HFFc6 (cell line): Measurements from ENCODE around the gene ERG. TPM values are rescaled to one million over a fixed set of nuclear protein-coding genes. Genes with fewer than 3 reads are reported as not detected.

ENCODE experiments used
- DNase-seq: peaks from one replicate; pipeline ENCODE4 v3.0.0-alpha.2; 2018
- H3K27ac Mint-ChIP-seq: 2 replicates; pipeline ENCODE4 v1.8.0; 2020; ENCODE audit warnings: mild to moderate bottlenecking, mixed read lengths
- H3K27me3 Mint-ChIP-seq: 2 replicates; pipeline ENCODE4 v1.8.0; 2021; ENCODE audit warnings: mild to moderate bottlenecking, moderate library complexity, mixed read lengths; ENCODE audit not compliant: insufficient read depth
- H3K36me3 Mint-ChIP-seq: 2 replicates; pipeline ENCODE4 v1.8.0; 2021; ENCODE audit warnings: low read depth, mixed read lengths
- H3K4me1 Mint-ChIP-seq: 2 replicates; pipeline ENCODE4 v1.8.0; 2020; ENCODE audit warnings: low read depth, mixed read lengths
- H3K4me3 Mint-ChIP-seq: 2 replicates; pipeline ENCODE4 v1.8.0; 2020; ENCODE audit warnings: mild to moderate bottlenecking, moderate library complexity, mixed read lengths
- H3K9me3 Mint-ChIP-seq: 2 replicates; pipeline ENCODE4 v1.8.0; 2020; ENCODE audit warnings: mild to moderate bottlenecking, mixed read lengths
- total RNA-seq, 6 experiments: library from RNA; stranded (reverse); fragmentation: NEBNext Ultra II Directional; extraction: Animal tissue kit (Norgen Biotek cat#: 25700); gene quantifications; 2 replicates in 1 of 6; 3 replicates in 5 of 6; pipeline ENCODE4 v1.2.3, GENCODE V29; 2021
- TF ChIP-seq, protein P1 (sequence below): fragments of 200-600 bp; sonication (generic); IDR thresholded peaks from 2 replicates; pipeline ENCODE4 v1.5.0; 2021; ENCODE audit warnings: antibody characterized with exemption, mild to moderate bottlenecking

The ERG gene
- total RNA-seq, 6 experiments from 2014 or later, result not detected

GRCh38 chr21:38439426-38439825 is 58.9 kb downstream of the ERG start:
- Mint-ChIP-seq H3K9me3 (no peaks in the 10 kb centered on the region), H3K36me3 (no peaks in the 10 kb centered on the region), H3K4me3 (no peak overlapping the region), H3K27me3 (peaks cover 3% of the 10 kb centered on the region; the same call in 1 of the 2 replicates), H3K27ac (peak overlapping the region; percentile 36), H3K4me1 (peaks cover 51% of the 10 kb centered on the region)
- DNase-seq, result no peak
- TF ChIP-seq, protein P1, sequence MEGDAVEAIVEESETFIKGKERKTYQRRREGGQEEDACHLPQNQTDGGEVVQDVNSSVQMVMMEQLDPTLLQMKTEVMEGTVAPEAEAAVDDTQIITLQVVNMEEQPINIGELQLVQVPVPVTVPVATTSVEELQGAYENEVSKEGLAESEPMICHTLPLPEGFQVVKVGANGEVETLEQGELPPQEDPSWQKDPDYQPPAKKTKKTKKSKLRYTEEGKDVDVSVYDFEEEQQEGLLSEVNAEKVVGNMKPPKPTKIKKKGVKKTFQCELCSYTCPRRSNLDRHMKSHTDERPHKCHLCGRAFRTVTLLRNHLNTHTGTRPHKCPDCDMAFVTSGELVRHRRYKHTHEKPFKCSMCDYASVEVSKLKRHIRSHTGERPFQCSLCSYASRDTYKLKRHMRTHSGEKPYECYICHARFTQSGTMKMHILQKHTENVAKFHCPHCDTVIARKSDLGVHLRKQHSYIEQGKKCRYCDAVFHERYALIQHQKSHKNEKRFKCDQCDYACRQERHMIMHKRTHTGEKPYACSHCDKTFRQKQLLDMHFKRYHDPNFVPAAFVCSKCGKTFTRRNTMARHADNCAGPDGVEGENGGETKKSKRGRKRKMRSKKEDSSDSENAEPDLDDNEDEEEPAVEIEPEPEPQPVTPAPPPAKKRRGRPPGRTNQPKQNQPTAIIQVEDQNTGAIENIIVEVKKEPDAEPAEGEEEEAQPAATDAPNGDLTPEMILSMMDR, result no peak

DNA sequence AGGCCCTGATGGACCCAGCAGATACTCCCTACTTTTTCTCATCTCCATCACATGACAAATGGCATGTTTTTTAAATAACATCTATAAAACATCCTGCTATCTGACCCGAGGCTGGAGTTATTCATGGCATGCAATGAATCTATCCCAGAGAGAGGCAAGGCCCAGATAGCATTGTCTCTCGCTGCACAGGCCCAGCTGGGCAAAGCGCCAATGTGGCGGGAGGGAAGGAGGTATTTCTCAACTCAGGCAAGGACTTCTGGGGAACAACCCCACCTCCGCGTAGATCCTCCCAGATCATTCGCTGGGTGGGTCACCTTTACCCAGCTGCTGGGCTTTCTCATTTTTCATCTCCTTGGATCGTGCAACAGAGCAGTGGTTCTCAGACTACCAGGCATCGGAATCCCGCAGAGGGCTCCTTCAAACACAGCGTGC is 59.8 kb downstream of the ERG start:
- TF ChIP-seq, protein P1, result no peak
- Mint-ChIP-seq H3K9me3 (no peaks in the 10 kb centered on the region), H3K27ac (peak overlapping the region; percentile 50), H3K4me1 (peaks cover 51% of the 10 kb centered on the region), H3K36me3 (no peaks in the 10 kb centered on the region), H3K27me3 (peaks cover 3% of the 10 kb centered on the region; the same call in 1 of the 2 replicates), H3K4me3 (no peak overlapping the region; the same call in 1 of the 2 replicates)
- DNase-seq, result peak; percentile 70

DNA sequence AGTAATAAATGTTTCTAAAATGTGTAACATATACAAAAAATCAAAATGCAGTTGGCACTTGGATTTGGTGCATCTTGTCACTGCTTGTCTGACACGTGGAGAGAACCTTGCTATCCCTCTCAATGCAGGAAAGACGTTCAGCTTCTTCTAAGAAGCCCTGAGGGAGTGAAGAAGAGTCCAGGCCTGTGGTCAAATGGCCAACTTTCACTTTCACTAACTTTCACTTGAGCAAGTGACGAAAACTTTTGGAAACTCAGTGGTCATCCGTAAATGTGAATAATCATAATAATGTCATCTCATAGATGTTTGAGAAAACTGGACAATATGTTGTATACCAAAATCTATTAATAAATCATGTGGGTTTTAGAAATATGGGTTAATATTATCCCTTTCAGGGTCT is 61.9 kb downstream of the ERG start:
- Mint-ChIP-seq H3K27me3 (0 out of 2 replicates have a peak, but pooled peaks cover 3% of the 10 kb centered on the region), H3K4me3 (no peak overlapping the region), H3K9me3 (no peaks in the 10 kb centered on the region), H3K4me1 (peaks cover 51% of the 10 kb centered on the region), H3K36me3 (no peaks in the 10 kb centered on the region), H3K27ac (no peak overlapping the region)
- DNase-seq, result no peak
- TF ChIP-seq, protein P1, result no peak

- peak overlapping the region; percentile 81 for H3K27ac Mint-ChIP-seq
- H3K4me1 Mint-ChIP-seq, result peaks cover 38% of the 10 kb centered on the region
- peak; percentile 28 for DNase-seq
Measured at GRCh38 chr21:38434913-38435533, 63.3 kb downstream of the ERG start.

DNA sequence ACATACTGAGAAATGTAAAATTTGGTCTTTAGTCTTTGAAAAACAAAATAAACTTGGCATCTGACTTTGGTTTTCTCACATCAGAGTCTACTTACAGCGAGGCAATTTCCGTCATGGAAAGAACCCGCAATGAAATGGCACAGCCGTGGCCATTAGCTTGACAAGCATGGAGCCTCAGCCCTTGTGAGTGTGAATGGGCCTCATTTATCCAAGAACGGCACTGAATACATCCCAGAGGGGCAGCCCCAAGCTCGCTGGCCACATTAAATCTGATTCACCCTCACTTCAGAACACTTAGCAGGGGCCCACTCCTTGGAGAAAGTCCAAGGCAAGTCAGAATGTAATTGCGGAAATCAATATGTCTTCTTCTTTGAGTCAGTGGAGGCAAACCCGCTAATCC is 64.8 kb downstream of the ERG start:
- Mint-ChIP-seq H3K27me3 (no peaks in the 10 kb centered on the region; the same call in 1 of the 2 replicates), H3K27ac (no peak overlapping the region)

More at GRCh38 chr21:38434913-38435533, 63.3 kb downstream of the ERG start:
- Mint-ChIP-seq H3K36me3 (no peaks in the 10 kb centered on the region), H3K9me3 (no peaks in the 10 kb centered on the region), H3K27me3 (no peaks in the 10 kb centered on the region), H3K4me3 (peak overlapping the region; percentile 90)
- TF ChIP-seq, protein P1, result no peak

More for the DNA sequence above, 64.8 kb downstream of the ERG start:
- DNase-seq, result no peak
- Mint-ChIP-seq H3K4me1 (peaks cover 23% of the 10 kb centered on the region), H3K4me3 (no peak overlapping the region), H3K9me3 (no peaks in the 10 kb centered on the region), H3K36me3 (no peaks in the 10 kb centered on the region)
- TF ChIP-seq, protein P1, result no peak
